MCF 10A (cell line): Measurements from ENCODE around the gene STOM. TPM values are rescaled to one million over a fixed set of nuclear protein-coding genes. Genes with fewer than 3 reads are reported as not detected.
A peak's percentile ranks its signal among the peaks of the same experiment; 100 is the strongest.

Experiments used
- BruUV-seq: library from RNA; stranded (reverse); fragments of 400-500 nt; replicated peaks from 2 replicates; lab custom pipeline; 2021; lab: Mats Ljungman, UMichigan
- CTCF ChIA-PET: fragments of 300-600 bp; sonication (Branson Sonifier 250); formaldehyde crosslinking; extraction: SDS; loops from one replicate; lab custom pipeline; 2021; ENCODE audit warnings: antibody characterized with exemption, inconsistent platforms; lab: Yijun Ruan, JAX
- POLR2A ChIA-PET: fragments of 300-600, 350-650 bp; sonication (Branson Sonifier 250); formaldehyde crosslinking; extraction: SDS; loops from one replicate; lab custom pipeline; 2020; ENCODE audit warnings: antibody characterized with exemption, inconsistent platforms; lab: Yijun Ruan, JAX
- DNase-seq: peaks from one replicate; pipeline ENCODE4 v3.0.0-alpha.2; 2018; ENCODE audit not compliant: unreplicated experiment
- H3K27ac Mint-ChIP-seq: one replicate; pipeline ENCODE4 v1.8.0; 2022; ENCODE audit warnings: mild to moderate bottlenecking, low read depth, mixed read lengths; ENCODE audit not compliant: unreplicated experiment
- H3K27me3 Mint-ChIP-seq: one replicate; pipeline ENCODE4 v1.8.0; 2022; ENCODE audit warnings: mixed read lengths; ENCODE audit not compliant: insufficient read depth, unreplicated experiment
- H3K36me3 Mint-ChIP-seq: one replicate; pipeline ENCODE4 v1.8.0; 2022; ENCODE audit warnings: mild to moderate bottlenecking, moderate library complexity, mixed read lengths; ENCODE audit not compliant: insufficient read depth, unreplicated experiment
- H3K4me1 Mint-ChIP-seq: one replicate; pipeline ENCODE4 v1.8.0; 2022; ENCODE audit warnings: mixed read lengths; ENCODE audit not compliant: insufficient read depth, unreplicated experiment
- H3K4me3 Mint-ChIP-seq: one replicate; pipeline ENCODE4 v1.8.0; 2022; ENCODE audit warnings: mild to moderate bottlenecking, moderate library complexity, mixed read lengths; ENCODE audit not compliant: unreplicated experiment
- H3K9me3 Mint-ChIP-seq: one replicate; pipeline ENCODE4 v1.8.0; 2022; ENCODE audit warnings: mixed read lengths; ENCODE audit not compliant: unreplicated experiment
- intact Hi-C: fragments of 100-400 bp; cut with micrococcal nuclease; formaldehyde crosslinking; loops from 2 replicates; pipeline ENCODE4 v1.14.1; 2022
- total RNA-seq: library from RNA; stranded (reverse); gene quantifications from 2 replicates; pipeline ENCODE4 v1.2.3, GENCODE V29; 2022
- TF ChIP-seq, protein P1 (sequence below): fragments of 200-600 bp; IDR thresholded peaks from one replicate; pipeline ENCODE4 v1.8.0; 2022; ENCODE audit warnings: antibody characterized with exemption, mild to moderate bottlenecking; ENCODE audit not compliant: unreplicated experiment

The STOM gene
- total RNA-seq, 1 experiment from 2014 or later: 231 TPM

GRCh38 chr9:121322737-121323448, 47.2 kb downstream of the STOM start:
- Mint-ChIP-seq H3K27me3 (no peaks in the 10 kb centered on the region), H3K9me3 (no peaks in the 10 kb centered on the region), H3K4me1 (peaks cover 37% of the 10 kb centered on the region), H3K27ac (peak overlapping the region; percentile 100), H3K36me3 (peaks cover 41% of the 10 kb centered on the region), H3K4me3 (peak overlapping the region; percentile 7)
- TF ChIP-seq, protein P1, sequence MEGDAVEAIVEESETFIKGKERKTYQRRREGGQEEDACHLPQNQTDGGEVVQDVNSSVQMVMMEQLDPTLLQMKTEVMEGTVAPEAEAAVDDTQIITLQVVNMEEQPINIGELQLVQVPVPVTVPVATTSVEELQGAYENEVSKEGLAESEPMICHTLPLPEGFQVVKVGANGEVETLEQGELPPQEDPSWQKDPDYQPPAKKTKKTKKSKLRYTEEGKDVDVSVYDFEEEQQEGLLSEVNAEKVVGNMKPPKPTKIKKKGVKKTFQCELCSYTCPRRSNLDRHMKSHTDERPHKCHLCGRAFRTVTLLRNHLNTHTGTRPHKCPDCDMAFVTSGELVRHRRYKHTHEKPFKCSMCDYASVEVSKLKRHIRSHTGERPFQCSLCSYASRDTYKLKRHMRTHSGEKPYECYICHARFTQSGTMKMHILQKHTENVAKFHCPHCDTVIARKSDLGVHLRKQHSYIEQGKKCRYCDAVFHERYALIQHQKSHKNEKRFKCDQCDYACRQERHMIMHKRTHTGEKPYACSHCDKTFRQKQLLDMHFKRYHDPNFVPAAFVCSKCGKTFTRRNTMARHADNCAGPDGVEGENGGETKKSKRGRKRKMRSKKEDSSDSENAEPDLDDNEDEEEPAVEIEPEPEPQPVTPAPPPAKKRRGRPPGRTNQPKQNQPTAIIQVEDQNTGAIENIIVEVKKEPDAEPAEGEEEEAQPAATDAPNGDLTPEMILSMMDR: no peak
- intact Hi-C loops: no loop called here
- POLR2A ChIA-PET: interaction anchor here (0.8 to 6.8 kb wide), 13 partner anchors 10 to 124 kb away, joined by 3 to 96 read pairs (median 4); no protein-coding TSS in a partner anchor
- TSS peak; percentile 98 for BruUV-seq
- CTCF ChIA-PET: interaction anchor here (0.6 to 6.4 kb wide), 8 partner anchors 9 to 109 kb away, joined by 3 to 152 read pairs (median 3); no protein-coding TSS in a partner anchor
- peak; percentile 72 for DNase-seq

DNA sequence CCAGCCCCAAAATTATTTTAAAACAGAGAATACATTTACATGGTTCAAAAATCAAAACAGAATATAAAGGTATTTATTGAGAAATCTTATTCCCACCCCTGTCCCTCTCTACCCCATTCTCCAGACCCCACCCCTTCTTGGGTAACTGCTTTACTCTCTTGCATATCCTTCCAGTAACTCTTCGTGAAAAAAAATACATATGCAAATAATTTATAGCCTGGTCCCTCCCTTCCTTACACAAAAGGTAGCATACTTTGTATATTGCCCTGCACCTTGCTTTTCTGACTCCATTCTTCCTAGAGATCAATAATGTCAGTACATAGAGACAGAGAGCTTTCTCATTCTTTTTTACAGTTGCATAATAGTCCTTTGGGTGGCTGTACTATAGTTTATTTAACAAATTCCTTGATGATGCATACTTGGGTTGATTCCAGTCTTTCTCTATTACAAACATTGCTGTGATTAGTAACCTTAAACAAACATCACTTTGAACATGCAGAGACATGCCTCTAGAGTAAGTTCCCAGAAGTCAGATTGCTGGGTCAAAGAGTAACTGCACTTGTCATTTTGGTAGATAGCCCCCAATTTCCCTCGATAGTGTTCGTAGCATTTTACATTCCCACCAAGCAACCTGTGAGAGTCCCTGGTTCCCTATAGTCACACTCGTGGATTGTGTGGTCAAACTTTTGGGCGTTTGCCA, 47.9 kb downstream of the STOM start:
- POLR2A ChIA-PET: interaction anchor here (0.6 to 6.8 kb wide), 17 partner anchors 11 to 123 kb away, joined by 3 to 96 read pairs (median 4); no protein-coding TSS in a partner anchor
- no peaks in the 10 kb centered on the region for H3K9me3 Mint-ChIP-seq
- H3K36me3 Mint-ChIP-seq: peaks cover 40% of the 10 kb centered on the region
- TF ChIP-seq, protein P1: no peak
- peak overlapping the region; percentile 7 for H3K4me3 Mint-ChIP-seq
- no peaks in the 10 kb centered on the region for H3K27me3 Mint-ChIP-seq
- peaks cover 43% of the 10 kb centered on the region for H3K4me1 Mint-ChIP-seq
- CTCF ChIA-PET: interaction anchor here (0.6 to 6.4 kb wide), 8 partner anchors 13 to 1184 kb away, joined by 3 to 152 read pairs (median 4); no protein-coding TSS in a partner anchor
- intact Hi-C loops: no loop called here
- DNase-seq: peak; percentile 97
- peak overlapping the region; percentile 100 for H3K27ac Mint-ChIP-seq
- no TSS peak for BruUV-seq

DNA sequence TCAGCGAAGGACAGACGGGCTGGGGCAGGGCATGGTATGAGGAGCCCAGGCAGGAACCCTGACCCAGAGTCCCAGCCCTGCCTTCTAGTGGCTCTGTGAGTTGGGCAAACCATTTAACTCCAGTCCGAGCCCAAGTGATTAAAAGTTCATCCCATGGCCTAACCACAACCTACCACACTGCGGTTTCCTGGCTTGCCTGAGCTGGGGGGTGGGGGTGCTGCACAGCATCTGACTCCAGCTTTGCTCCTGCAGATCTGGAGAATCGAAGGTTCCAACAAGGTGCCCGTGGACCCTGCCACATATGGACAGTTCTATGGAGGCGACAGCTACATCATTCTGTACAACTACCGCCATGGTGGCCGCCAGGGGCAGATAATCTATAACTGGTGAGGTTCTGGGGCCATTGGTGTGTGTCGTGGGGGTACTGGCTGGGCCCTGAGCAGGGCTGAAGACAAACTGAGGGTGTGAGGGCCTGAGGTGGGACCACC, 49.0 kb downstream of the STOM start:
- ChIA-PET CTCF (interaction anchor here (0.7 to 6.5 kb wide), 21 partner anchors 12 to 354 kb away, joined by 3 to 152 read pairs (median 19); partner anchors contain the start of gene GSN), POLR2A (interaction anchor here (0.7 to 6.8 kb wide), 11 partner anchors 23 to 119 kb away, joined by 3 to 96 read pairs (median 4); partner anchors contain the start of gene RAB14)
- H3K4me3 Mint-ChIP-seq: no peak overlapping the region
- TF ChIP-seq, protein P1: no peak
- peaks cover 36% of the 10 kb centered on the region for H3K36me3 Mint-ChIP-seq
- H3K27ac Mint-ChIP-seq: no peak overlapping the region
- peaks cover 43% of the 10 kb centered on the region for H3K4me1 Mint-ChIP-seq
- no peaks in the 10 kb centered on the region for H3K9me3 Mint-ChIP-seq
- intact Hi-C loops: no loop called here
- H3K27me3 Mint-ChIP-seq: no peaks in the 10 kb centered on the region
- no TSS peak for BruUV-seq
- DNase-seq: no peak
